ENCODE results near the gene CCDC144A. TPM values are rescaled to one million over a fixed set of nuclear protein-coding genes. Genes with fewer than 3 reads are reported as not detected.
A peak's percentile ranks its signal among the peaks of the same experiment; 100 is the strongest.
"Not testable (repeated sequence)": the region's sequence is repeated elsewhere in the genome, so short reads cannot be mapped to it uniquely, and the experiment has no call there.

CCDC144A gene
- total RNA-seq, 6 experiments from 2014 or later = 0.12 to 0.59 (median 0.36) TPM

- DNase-seq = peak; percentile 25
- H3K4me3 Mint-ChIP-seq = peak overlapping the region; percentile 54; the same call in 1 of the 2 replicates
- not testable (repeated sequence) for H3K27me3 Mint-ChIP-seq (ENCODE audit: insufficient read depth); H3K36me3 Mint-ChIP-seq (ENCODE audit: low read depth); H3K9me3 Mint-ChIP-seq; H3K27ac Mint-ChIP-seq
- peaks cover 27% of the 10 kb centered on the region for H3K4me1 Mint-ChIP-seq (ENCODE audit: low read depth)
Observed at GRCh38 chr17:16745492-16746203, 55.6 kb downstream of the CCDC144A start.

- H3K27ac Mint-ChIP-seq; H3K36me3 Mint-ChIP-seq (ENCODE audit: low read depth); H3K9me3 Mint-ChIP-seq; DNase-seq; H3K27me3 Mint-ChIP-seq (ENCODE audit: insufficient read depth): not testable (repeated sequence)
- H3K4me1 Mint-ChIP-seq (ENCODE audit: low read depth) = peaks cover 36% of the 10 kb centered on the region
- peak overlapping the region; percentile 54; the same call in 1 of the 2 replicates for H3K4me3 Mint-ChIP-seq
Observed at GRCh38 chr17:16746571-16746970, 56.5 kb downstream of the CCDC144A start.

GRCh38 chr17:16750515-16750914 lies 60.5 kb downstream of the CCDC144A start:
- Mint-ChIP-seq H3K4me1 (ENCODE audit: low read depth) (peaks cover 37% of the 10 kb centered on the region), H3K27ac (peak overlapping the region; percentile 91), H3K4me3 (peak overlapping the region; percentile 84)
- H3K9me3 Mint-ChIP-seq; H3K27me3 Mint-ChIP-seq (ENCODE audit: insufficient read depth); H3K36me3 Mint-ChIP-seq (ENCODE audit: low read depth); DNase-seq: not testable (repeated sequence)

- H3K27me3 Mint-ChIP-seq (ENCODE audit: insufficient read depth); H3K36me3 Mint-ChIP-seq (ENCODE audit: low read depth); H3K9me3 Mint-ChIP-seq: not testable (repeated sequence)
- Mint-ChIP-seq H3K4me3 (peak overlapping the region; percentile 84), H3K27ac (peak overlapping the region; percentile 91), H3K4me1 (ENCODE audit: low read depth) (peaks cover 29% of the 10 kb centered on the region)
- TF ChIP-seq CTCF (IDR thresholded peaks at IDR 0.05) = peak; percentile 72
- DNase-seq = peak; percentile 3
Observed at GRCh38 chr17:16751224-16751923, 61.3 kb downstream of the CCDC144A start.

GRCh38 chr17:16751924-16752287 lies 61.9 kb downstream of the CCDC144A start:
- not testable (repeated sequence) for DNase-seq; H3K36me3 Mint-ChIP-seq (ENCODE audit: low read depth); H3K9me3 Mint-ChIP-seq; H3K27ac Mint-ChIP-seq; H3K4me3 Mint-ChIP-seq; H3K27me3 Mint-ChIP-seq (ENCODE audit: insufficient read depth)
- peaks cover 28% of the 10 kb centered on the region for H3K4me1 Mint-ChIP-seq (ENCODE audit: low read depth)

- not testable (repeated sequence) for H3K4me3 Mint-ChIP-seq; H3K27ac Mint-ChIP-seq; H3K9me3 Mint-ChIP-seq; H3K4me1 Mint-ChIP-seq (ENCODE audit: low read depth); DNase-seq; H3K36me3 Mint-ChIP-seq (ENCODE audit: low read depth); H3K27me3 Mint-ChIP-seq (ENCODE audit: insufficient read depth)
Observed at GRCh38 chr17:16757520-16757919, 67.5 kb downstream of the CCDC144A start.

GRCh38 chr17:16758177-16758576 lies 68.1 kb downstream of the CCDC144A start:
- not testable (repeated sequence) for H3K27me3 Mint-ChIP-seq (ENCODE audit: insufficient read depth); H3K9me3 Mint-ChIP-seq; H3K27ac Mint-ChIP-seq; H3K36me3 Mint-ChIP-seq (ENCODE audit: low read depth); H3K4me1 Mint-ChIP-seq (ENCODE audit: low read depth); H3K4me3 Mint-ChIP-seq; DNase-seq

GRCh38 chr17:16768290-16769175 lies 78.5 kb downstream of the CCDC144A start:
- H3K9me3 Mint-ChIP-seq; H3K27ac Mint-ChIP-seq; H3K27me3 Mint-ChIP-seq (ENCODE audit: insufficient read depth); H3K4me3 Mint-ChIP-seq; DNase-seq; H3K36me3 Mint-ChIP-seq (ENCODE audit: low read depth); H3K4me1 Mint-ChIP-seq (ENCODE audit: low read depth): not testable (repeated sequence)

- not testable (repeated sequence) for H3K36me3 Mint-ChIP-seq (ENCODE audit: low read depth); H3K9me3 Mint-ChIP-seq; H3K27me3 Mint-ChIP-seq (ENCODE audit: insufficient read depth); DNase-seq; H3K27ac Mint-ChIP-seq; H3K4me3 Mint-ChIP-seq; H3K4me1 Mint-ChIP-seq (ENCODE audit: low read depth)
Observed at GRCh38 chr17:16772394-16773145, 82.5 kb downstream of the CCDC144A start.

- not testable (repeated sequence) for H3K27ac Mint-ChIP-seq; H3K4me1 Mint-ChIP-seq (ENCODE audit: low read depth); H3K4me3 Mint-ChIP-seq; H3K9me3 Mint-ChIP-seq; H3K36me3 Mint-ChIP-seq (ENCODE audit: low read depth); H3K27me3 Mint-ChIP-seq (ENCODE audit: insufficient read depth); DNase-seq
Observed at GRCh38 chr17:16773146-16773522, 83.1 kb downstream of the CCDC144A start.

GRCh38 chr17:16787851-16788250 lies 97.8 kb downstream of the CCDC144A start:
- H3K27ac Mint-ChIP-seq; H3K4me1 Mint-ChIP-seq (ENCODE audit: low read depth); H3K4me3 Mint-ChIP-seq; DNase-seq; H3K9me3 Mint-ChIP-seq; H3K27me3 Mint-ChIP-seq (ENCODE audit: insufficient read depth); H3K36me3 Mint-ChIP-seq (ENCODE audit: low read depth): not testable (repeated sequence)

- not testable (repeated sequence) for H3K27me3 Mint-ChIP-seq (ENCODE audit: insufficient read depth); DNase-seq; H3K27ac Mint-ChIP-seq; H3K9me3 Mint-ChIP-seq; H3K36me3 Mint-ChIP-seq (ENCODE audit: low read depth); H3K4me1 Mint-ChIP-seq (ENCODE audit: low read depth); H3K4me3 Mint-ChIP-seq
Observed at GRCh38 chr17:16788889-16789536, 99.0 kb downstream of the CCDC144A start.
